GM19240 (cell line): ENCODE results near the gene CD2AP.
A peak's percentile ranks its signal among the peaks of the same experiment; 100 is the strongest.
"Not testable (repeated sequence)": the region's sequence is repeated elsewhere in the genome, so short reads cannot be mapped to it uniquely, and the experiment has no call there.

Source experiments
- DNase-seq: peaks from one replicate; pipeline ENCODE4 v3.0.0; 2011; ENCODE audit warnings: low spot score; ENCODE audit not compliant: insufficient read length

The CD2AP gene, protein sequence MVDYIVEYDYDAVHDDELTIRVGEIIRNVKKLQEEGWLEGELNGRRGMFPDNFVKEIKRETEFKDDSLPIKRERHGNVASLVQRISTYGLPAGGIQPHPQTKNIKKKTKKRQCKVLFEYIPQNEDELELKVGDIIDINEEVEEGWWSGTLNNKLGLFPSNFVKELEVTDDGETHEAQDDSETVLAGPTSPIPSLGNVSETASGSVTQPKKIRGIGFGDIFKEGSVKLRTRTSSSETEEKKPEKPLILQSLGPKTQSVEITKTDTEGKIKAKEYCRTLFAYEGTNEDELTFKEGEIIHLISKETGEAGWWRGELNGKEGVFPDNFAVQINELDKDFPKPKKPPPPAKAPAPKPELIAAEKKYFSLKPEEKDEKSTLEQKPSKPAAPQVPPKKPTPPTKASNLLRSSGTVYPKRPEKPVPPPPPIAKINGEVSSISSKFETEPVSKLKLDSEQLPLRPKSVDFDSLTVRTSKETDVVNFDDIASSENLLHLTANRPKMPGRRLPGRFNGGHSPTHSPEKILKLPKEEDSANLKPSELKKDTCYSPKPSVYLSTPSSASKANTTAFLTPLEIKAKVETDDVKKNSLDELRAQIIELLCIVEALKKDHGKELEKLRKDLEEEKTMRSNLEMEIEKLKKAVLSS

DNA sequence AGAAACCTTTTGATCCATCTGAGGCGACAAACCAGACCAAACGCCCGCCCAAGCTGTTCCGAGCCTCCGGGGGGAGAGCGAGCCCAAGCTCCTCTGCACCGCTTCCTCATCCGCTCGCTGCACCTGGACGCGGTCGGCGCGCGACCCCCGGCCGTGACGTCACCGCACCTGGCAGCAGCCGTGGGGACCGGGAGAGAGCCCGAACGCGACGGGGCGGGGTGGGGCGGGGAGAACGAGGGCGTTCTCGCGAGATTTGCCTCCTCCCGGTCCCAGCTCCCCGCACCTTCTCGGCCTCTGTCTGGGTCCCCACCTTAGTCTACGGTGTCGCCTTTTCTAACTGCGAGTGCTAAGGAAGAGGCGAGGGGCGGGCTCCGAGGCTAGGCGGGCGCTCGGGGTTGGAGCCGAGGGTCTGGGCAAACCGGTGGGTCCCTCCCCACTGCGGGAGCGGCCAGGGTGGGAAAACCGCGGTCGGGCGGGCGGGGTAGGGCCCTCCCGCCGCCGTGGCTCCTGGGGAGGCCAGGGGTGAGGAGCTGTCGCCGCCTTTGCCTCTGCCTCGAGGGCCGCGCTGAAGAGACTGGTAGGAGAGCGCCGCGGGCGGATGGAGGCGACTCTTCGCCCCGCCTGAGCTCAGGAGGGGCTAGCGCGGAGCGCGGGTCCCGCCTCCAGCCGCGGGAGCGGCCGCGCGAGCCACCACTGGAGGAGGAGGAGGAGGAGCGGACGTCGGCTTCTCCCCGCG is at the start of gene CD2AP:
Gene CD2AP (plus strand): TSS at position 293 of the 736 bp plus-strand sequence. CDS start 456 bp downstream, outside the sequence.
- peak; percentile 47 for DNase-seq

DNA sequence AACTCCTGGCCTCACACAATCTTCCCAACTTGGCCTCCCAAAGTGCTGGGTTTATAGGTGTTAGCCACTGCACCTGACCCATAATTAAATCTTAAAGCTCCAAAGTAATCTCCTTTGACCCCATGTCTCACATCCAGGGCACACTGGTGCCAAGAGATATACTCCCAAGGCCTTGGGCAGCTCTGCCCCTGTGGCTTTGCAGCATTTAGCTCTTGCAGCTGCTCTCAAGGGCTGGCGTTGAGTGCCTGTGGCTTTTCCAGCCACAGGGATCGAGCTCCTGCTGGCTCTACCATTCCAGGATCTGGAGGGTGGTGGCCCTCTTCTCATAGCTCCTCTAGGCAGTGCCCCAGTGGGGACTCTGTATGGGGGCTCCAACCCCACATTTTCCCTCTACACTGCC is 49.3 kb upstream of the CD2AP start:
- no peak for DNase-seq

DNA sequence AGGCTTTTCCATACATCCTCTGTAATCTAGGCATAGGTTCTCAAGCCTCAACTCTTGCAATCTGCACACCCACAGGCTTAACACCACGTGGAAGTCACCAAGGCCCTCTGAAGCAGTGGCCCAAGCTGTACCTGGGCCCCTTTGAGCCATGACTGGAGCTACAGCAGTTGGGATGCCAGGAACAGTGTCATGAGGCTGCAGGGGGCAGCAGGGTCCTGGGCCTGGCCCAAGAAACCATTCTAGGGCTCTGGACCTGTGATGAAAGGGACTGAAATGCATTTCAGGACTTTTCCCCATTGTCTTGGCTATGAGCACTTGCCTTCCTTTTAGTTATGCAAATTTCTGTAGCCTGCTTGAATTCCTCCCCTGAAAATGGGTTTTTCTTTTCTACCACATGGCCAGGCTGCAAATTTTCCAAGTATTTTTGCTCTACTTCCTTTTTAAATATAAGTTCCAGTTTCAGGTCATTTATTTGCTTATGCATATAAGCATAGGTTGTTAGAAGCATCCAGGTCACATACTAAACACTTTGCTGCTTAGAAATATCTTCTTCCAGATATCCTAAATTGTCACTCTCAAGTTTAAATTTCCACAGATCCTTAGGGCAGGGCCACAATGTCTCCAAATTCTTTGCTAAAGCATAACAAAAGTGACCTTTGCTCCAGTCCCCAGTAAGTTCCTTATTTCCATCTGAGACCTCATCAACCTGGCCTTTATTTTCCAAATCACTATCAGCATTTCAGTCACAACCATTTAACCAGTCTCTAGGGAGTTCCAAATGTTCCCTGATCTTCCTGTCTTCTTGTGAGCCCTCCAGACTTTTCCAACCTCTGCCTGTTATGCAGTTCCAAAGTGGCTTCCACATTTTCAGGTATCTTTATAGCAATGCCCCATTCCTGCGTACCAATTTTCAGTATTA is 48.6 kb upstream of the CD2AP start:
- no peak for DNase-seq

DNA sequence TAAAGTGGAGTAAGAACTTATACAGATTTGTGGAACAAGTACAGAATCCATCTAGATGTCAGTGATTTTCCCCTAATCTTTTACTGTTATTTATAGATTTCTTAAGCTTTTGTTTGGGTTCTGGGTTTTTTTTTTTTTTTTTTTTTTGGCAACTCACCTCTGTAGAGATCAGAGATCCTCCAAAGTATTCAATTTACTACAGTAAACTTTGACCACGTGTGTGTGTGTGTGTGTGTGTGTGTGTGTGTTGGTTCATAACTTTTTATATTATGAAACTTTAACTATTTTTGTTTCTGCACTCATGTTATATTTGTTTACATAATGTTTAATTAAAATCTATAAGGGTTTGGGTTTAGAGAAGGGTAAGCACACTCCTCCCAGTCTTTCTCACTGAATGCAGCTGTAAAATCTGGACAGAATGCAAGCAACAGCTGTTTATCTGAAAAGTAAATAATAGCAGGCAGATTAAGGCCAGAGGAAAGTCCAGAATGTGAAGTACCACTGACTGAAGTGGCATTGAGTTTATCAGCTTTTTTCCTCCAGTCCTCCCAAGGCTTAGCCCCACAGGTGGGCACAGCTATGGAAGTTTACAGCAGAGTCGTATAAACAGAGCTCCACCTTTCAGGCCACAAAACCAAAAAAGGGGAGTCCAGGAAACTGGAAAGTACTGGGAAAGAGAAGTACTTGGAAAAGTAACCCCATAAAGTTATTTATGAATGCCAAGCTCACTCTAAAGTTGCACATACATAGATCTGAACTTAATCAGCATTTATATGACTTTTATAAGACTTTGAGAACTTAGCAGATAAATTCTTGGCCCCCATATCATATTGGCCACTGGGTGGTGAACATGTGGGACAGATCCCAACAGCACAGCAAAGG is 43.0 kb upstream of the CD2AP start:
- no peak for DNase-seq

DNA sequence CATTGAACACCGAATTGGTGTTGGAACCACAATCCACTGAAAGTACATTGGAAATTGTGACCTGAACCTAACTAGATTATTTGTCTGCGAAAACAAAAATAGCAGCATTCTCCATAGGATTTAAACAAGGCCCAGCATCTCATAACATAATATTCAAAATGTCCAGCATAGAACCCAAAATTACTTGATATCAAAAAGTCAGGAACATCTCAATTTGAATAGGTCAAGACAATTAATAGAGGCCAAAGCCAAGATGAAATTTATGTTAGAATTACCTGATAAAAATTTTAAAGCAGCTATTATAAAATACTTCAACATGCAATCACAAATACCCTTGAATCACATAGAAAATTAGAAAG is 42.4 kb upstream of the CD2AP start:
- DNase-seq, result no peak

GRCh38 chr6:47437592-47437991 is 40.0 kb upstream of the CD2AP start:
- no peak for DNase-seq

GRCh38 chr6:47438481-47439347 is 38.9 kb upstream of the CD2AP start:
- DNase-seq, result no peak

- no peak for DNase-seq
Measured at GRCh38 chr6:47439348-47439668, 38.3 kb upstream of the CD2AP start.

DNA sequence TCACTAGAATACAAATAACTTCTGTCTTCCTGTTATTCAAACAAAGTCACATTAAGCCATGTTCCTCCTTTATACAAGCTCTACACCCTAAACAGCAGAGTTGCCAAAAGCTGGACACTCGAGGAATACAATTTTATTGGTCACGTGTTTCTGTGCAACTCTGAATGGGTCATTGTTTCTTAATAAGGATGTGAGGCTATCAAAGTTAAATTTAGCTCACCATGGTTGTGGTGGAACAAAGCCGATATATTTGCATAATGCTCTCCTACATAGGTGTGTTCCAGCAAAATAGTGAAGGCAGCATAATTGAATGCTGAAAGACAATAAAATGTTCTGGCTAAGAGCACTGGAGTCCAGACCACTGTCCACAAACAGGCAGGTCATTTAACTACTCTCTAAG is 36.9 kb upstream of the CD2AP start:
- DNase-seq, result no peak

GRCh38 chr6:47444964-47445363 is 32.6 kb upstream of the CD2AP start:
- DNase-seq, result not testable (repeated sequence)

- DNase-seq, result no peak
Measured at GRCh38 chr6:47446669-47447330, 30.8 kb upstream of the CD2AP start.

GRCh38 chr6:47447722-47448121 is 29.9 kb upstream of the CD2AP start:
- DNase-seq, result no peak

DNA sequence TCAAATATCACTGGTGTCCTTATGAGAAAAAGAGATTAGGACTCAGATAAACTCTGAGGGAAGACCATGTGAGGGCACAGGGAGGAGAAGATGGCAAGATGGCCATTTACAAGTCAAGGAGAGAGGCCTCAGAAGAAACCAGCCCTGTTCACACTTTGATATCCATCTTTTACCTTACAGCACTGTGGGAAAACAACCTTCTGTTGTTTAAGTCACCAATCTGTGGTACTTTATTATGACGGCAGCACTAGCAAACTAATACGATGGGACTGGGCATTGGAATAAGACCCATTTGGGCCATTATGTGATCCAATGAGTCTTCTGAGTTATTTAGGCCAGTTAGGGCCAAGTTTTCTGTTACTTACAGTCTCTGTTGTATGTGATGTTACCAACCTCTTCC is 26.4 kb upstream of the CD2AP start:
- DNase-seq, result no peak

- no peak for DNase-seq
Measured at GRCh38 chr6:47452899-47453298, 24.7 kb upstream of the CD2AP start.

DNA sequence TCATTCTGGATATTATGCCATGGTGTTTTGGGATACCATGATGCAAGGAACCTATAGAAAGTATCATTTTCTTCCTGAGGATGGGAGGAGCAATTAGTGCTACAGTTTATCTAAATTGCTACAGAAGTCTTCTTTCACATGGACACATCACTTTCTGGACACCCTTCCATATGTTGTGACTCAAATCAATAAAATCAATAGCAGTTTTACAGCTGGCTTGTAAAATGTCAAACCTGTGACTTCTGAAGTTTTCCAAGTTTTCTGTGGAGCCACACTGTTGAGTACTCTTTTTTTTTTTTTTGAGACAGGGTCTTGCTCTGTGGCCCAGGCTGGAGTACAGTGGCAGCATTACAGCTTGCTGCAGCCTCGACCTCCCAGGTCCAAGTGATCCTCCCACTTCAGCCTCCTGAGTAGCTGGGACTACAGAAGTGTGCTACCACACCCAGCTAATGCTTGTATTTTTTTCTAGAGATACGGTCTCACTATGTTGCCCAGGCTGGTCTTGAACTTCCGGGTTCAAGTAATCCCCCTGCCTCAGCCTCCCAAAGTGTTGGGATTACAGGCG is 24.1 kb upstream of the CD2AP start:
- no peak for DNase-seq

DNA sequence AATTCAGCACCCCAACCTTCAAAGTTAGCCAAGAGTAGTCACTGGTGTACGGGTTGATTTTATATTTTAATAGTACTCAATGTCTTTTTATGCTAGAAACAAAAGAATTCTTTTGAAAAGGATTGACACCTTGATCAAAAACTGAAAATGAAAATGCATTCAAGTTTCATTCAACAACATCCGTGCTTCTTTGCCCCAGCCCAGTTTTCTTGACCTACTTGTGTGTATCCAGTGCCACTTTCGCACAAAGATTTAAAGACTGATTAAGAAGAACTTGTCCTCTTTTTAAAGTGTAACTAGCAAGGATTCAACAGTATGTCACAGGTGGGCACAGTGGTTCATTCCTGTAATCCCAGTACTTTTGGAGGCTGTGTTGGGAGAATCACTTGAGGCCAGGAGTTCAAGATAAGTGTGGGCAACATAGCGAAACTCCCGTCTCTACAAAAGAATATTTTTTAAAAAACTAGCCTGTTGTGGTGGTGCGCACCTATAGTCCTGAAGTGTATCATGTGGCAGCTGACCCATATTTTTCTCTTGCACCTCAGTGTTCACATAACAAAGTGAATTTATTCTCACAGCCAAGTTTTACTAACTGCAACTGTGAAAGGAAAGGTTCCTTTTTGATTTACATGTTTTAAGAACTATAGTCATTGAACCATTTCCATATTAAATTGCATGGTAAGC is 22.7 kb upstream of the CD2AP start:
- no peak for DNase-seq

GRCh38 chr6:47455533-47456209 is 21.9 kb upstream of the CD2AP start:
- DNase-seq, result no peak
